HEK293 (cell line): ENCODE data around the gene GTF2A1L.

Experiments
- ATF2 ChIP-seq: fragments of 450-650 bp; formaldehyde crosslinking; IDR thresholded peaks from 2 replicates; pipeline ENCODE4 v1.5.1; 2016; ENCODE audit warnings: missing biosample characterization, missing genetic modification characterization, low read depth
- ZNF23 ChIP-seq: fragments of 450-650 bp; formaldehyde crosslinking; IDR thresholded peaks from 2 replicates; pipeline ENCODE4 v1.5.1; 2016; ENCODE audit warnings: missing biosample characterization, missing genetic modification characterization, borderline replicate concordance
- ZNF510 ChIP-seq: fragments of 450-650 bp; formaldehyde crosslinking; IDR thresholded peaks from 2 replicates; pipeline ENCODE4 v1.5.1; 2018; ENCODE audit warnings: mild to moderate bottlenecking, missing genetic modification characterization, missing biosample characterization; ENCODE audit not compliant: insufficient replicate concordance

GRCh38 chr2:48724278-48724677, 106.6 kb downstream of the GTF2A1L start:
- TF ChIP-seq ZNF23 (tag by site-specific recombination) (no peak), ZNF510 (tag by site-specific recombination) (no peak), ATF2 (tag by site-specific recombination) (no peak)
